ENCODE data around the gene PTGER2. TPM values are rescaled to one million over a fixed set of nuclear protein-coding genes. Genes with fewer than 3 reads are reported as not detected.

PTGER2 gene
- total RNA-seq, 2 donors from 2014 or later, result 6.2 to 9.6 TPM

- H3K27me3 Mint-ChIP-seq (ENCODE audit: low read depth), result peaks cover 28% of the 10 kb centered on the region
- no peaks in the 10 kb centered on the region for H3K9me3 Mint-ChIP-seq
- H3K4me1 Mint-ChIP-seq (ENCODE audit: low read depth), result peaks cover 72% of the 10 kb centered on the region
- peak overlapping the region; percentile 92 for H3K27ac Mint-ChIP-seq
- no peak for ATAC-seq (replicated peaks in 1 of 2)
- H3K36me3 Mint-ChIP-seq (ENCODE audit: insufficient read depth in 2 of 2), result no peaks in the 10 kb centered on the region
- H3K4me3 Mint-ChIP-seq, result peak overlapping the region; percentile 99 to 100
- DNase-seq, result no peak
Observed at GRCh38 chr14:52313462-52313861, 650 bp upstream of the PTGER2 start.

DNA sequence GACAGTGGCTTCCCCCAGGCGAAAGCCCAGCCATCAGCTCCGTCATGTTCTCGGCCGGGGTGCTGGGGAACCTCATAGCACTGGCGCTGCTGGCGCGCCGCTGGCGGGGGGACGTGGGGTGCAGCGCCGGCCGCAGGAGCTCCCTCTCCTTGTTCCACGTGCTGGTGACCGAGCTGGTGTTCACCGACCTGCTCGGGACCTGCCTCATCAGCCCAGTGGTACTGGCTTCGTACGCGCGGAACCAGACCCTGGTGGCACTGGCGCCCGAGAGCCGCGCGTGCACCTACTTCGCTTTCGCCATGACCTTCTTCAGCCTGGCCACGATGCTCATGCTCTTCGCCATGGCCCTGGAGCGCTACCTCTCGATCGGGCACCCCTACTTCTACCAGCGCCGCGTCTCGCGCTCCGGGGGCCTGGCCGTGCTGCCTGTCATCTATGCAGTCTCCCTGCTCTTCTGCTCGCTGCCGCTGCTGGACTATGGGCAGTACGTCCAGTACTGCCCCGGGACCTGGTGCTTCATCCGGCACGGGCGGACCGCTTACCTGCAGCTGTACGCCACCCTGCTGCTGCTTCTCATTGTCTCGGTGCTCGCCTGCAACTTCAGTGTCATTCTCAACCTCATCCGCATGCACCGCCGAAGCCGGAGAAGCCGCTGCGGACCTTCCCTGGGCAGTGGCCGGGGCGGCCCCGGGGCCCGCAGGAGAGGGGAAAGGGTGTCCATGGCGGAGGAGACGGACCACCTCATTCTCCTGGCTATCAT, 663 bp downstream of the PTGER2 start:
- H3K4me1 Mint-ChIP-seq (ENCODE audit: low read depth), result peaks cover 76% of the 10 kb centered on the region
- H3K36me3 Mint-ChIP-seq (ENCODE audit: insufficient read depth in 2 of 2), result no peaks in the 10 kb centered on the region
- H3K4me3 Mint-ChIP-seq, result peak overlapping the region; percentile 99 to 100
- H3K27me3 Mint-ChIP-seq (ENCODE audit: low read depth), result peaks cover 28% of the 10 kb centered on the region
- peak; percentile 49 to 53 for DNase-seq
- peak overlapping the region; percentile 81 for H3K27ac Mint-ChIP-seq
- no peaks in the 10 kb centered on the region for H3K9me3 Mint-ChIP-seq
- ATAC-seq (replicated peaks in 1 of 2), result peak; percentile 47 to 54

GRCh38 chr14:52315355-52315718, 1.2 kb downstream of the PTGER2 start:
- Mint-ChIP-seq H3K9me3 (no peaks in the 10 kb centered on the region), H3K27ac (peak overlapping the region; percentile 81), H3K27me3 (ENCODE audit: low read depth) (peaks cover 28% of the 10 kb centered on the region), H3K4me1 (ENCODE audit: low read depth) (peaks cover 82% of the 10 kb centered on the region), H3K4me3 (peak overlapping the region; percentile 99 to 100), H3K36me3 (ENCODE audit: insufficient read depth in 2 of 2) (peaks cover 0 to 1% of the 10 kb centered on the region in 2 donors)
- DNase-seq (peak in 1 of 2 donors; percentile 32), ATAC-seq (replicated peaks in 1 of 2) (peak; percentile 8 to 23)

DNA sequence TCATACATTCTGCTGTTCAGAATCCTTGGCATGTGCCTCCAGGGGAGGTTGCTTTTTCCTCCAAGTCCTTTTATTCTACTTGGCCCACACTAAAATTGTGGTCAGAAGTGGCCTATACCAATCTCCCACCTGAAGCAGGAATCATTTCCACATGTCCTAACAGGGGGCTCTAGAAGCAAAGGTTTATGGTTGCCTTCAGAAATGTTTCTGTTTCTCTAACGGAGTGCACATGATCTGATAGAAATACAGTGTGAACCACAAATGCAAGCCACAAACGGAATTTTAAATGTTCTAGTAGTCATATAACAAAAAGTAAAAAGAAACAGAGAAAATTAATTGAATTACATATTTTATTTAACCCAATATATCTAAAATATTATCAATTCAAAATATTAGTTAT, 4.0 kb downstream of the PTGER2 start:
- Mint-ChIP-seq H3K27me3 (ENCODE audit: low read depth) (peaks cover 28% of the 10 kb centered on the region), H3K9me3 (peaks cover 5% of the 10 kb centered on the region in 2 donors), H3K4me1 (ENCODE audit: low read depth) (peaks cover 61% of the 10 kb centered on the region), H3K4me3 (peak overlapping the region; percentile 37 to 99), H3K27ac (peak overlapping the region; percentile 56), H3K36me3 (ENCODE audit: insufficient read depth in 2 of 2) (peaks cover 6 to 20% of the 10 kb centered on the region in 2 donors)
- no peak for DNase-seq
- ATAC-seq (replicated peaks in 1 of 2), result no peak

GRCh38 chr14:52318826-52319645, 4.9 kb downstream of the PTGER2 start:
- DNase-seq (no peak), ATAC-seq (replicated peaks in 1 of 2) (no peak)
- Mint-ChIP-seq H3K9me3 (peaks cover 6 to 8% of the 10 kb centered on the region in 2 donors), H3K27ac (peak overlapping the region; percentile 15), H3K27me3 (ENCODE audit: low read depth) (peaks cover 23% of the 10 kb centered on the region), H3K4me1 (ENCODE audit: low read depth) (peaks cover 60% of the 10 kb centered on the region), H3K36me3 (ENCODE audit: insufficient read depth in 2 of 2) (peaks cover 10 to 29% of the 10 kb centered on the region in 2 donors), H3K4me3 (peak overlapping the region; percentile 50 to 74)

DNA sequence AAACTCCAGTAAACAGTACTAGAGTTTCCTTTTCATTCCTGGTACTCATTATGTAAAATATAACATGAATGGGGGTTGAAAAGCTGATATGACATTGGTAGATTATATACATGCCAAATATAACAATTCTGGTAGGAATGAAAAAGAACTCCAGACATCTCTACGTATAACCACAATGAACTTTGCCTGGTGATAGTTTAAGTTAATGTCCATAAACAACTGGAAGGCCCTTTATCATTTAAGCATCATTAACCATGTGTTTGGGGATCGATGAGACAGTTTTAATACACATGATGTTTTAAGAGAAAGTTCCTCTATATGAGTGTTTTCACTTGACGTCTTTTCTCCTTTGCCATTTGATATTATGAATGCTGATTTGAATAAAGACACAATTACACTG, 5.8 kb downstream of the PTGER2 start:
- H3K27me3 Mint-ChIP-seq (ENCODE audit: low read depth), result peaks cover 18% of the 10 kb centered on the region
- peak overlapping the region in 1 of 2 donors; percentile 74 for H3K4me3 Mint-ChIP-seq
- DNase-seq (no peak), ATAC-seq (replicated peaks in 1 of 2) (no peak)
- peaks cover 63% of the 10 kb centered on the region for H3K4me1 Mint-ChIP-seq (ENCODE audit: low read depth)
- H3K27ac Mint-ChIP-seq, result no peak overlapping the region
- peaks cover 6 to 8% of the 10 kb centered on the region in 2 donors for H3K9me3 Mint-ChIP-seq
- H3K36me3 Mint-ChIP-seq (ENCODE audit: insufficient read depth in 2 of 2), result peaks cover 10 to 32% of the 10 kb centered on the region in 2 donors

DNA sequence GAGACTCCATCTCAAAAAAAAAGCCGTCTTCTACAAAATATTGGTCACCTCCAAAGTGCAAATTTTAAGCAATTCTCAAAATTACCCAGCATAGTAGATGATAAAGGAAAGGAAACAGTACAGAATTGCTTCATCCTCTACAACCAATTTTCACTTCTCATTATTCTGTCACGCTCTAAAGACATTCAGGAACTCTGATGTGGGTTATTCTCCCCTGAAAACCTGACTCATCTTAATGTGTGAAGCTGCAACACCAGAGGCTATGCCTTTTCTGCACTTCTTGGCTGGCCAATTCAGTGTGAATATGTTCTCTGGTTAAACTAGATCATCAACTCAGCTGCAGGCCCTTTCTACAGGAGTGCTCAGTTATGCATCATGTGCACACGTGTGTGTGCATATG, 11.0 kb downstream of the PTGER2 start:
- H3K4me3 Mint-ChIP-seq, result peak overlapping the region; percentile 10 to 63
- peaks cover 65% of the 10 kb centered on the region for H3K4me1 Mint-ChIP-seq (ENCODE audit: low read depth)

DNA sequence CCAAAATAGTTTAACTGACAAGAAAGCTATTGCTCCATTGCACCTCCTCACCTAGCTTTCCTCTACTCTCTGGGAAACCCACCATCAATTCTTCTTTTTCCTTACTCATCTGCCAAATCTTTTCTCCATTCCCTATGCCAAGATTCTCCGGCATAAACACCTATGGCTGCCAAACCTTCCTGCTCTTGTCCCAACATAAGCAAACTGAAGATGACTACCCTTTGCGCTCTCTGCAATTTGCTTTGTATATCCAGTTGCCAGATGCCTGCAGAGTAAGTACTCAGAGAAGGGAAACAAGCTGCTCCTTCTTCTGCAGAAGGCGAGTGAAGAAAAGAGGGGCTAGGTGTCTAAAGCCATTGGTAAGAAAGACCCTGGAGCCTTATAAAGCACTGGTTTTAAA, 11.5 kb downstream of the PTGER2 start:
- ATAC-seq (replicated peaks in 1 of 2) (no peak), DNase-seq (no peak)
- H3K27me3 Mint-ChIP-seq (ENCODE audit: low read depth), result no peaks in the 10 kb centered on the region
- H3K9me3 Mint-ChIP-seq, result peaks cover 6 to 8% of the 10 kb centered on the region in 2 donors
- H3K36me3 Mint-ChIP-seq (ENCODE audit: insufficient read depth in 2 of 2), result peaks cover 10 to 31% of the 10 kb centered on the region in 2 donors
- H3K27ac Mint-ChIP-seq, result peak overlapping the region; percentile 5
- H3K4me3 Mint-ChIP-seq, result peak overlapping the region; percentile 10 to 63
- H3K4me1 Mint-ChIP-seq (ENCODE audit: low read depth), result peaks cover 68% of the 10 kb centered on the region

More for the DNA sequence above, 11.0 kb downstream of the PTGER2 start:
- DNase-seq (peak; percentile 54 to 58), ATAC-seq (replicated peaks in 1 of 2) (peak; percentile 82 to 84)
- peak overlapping the region; percentile 5 for H3K27ac Mint-ChIP-seq
- peaks cover 6 to 8% of the 10 kb centered on the region in 2 donors for H3K9me3 Mint-ChIP-seq
- H3K27me3 Mint-ChIP-seq (ENCODE audit: low read depth), result no peaks in the 10 kb centered on the region
- peaks cover 10 to 31% of the 10 kb centered on the region in 2 donors for H3K36me3 Mint-ChIP-seq (ENCODE audit: insufficient read depth in 2 of 2)

DNA sequence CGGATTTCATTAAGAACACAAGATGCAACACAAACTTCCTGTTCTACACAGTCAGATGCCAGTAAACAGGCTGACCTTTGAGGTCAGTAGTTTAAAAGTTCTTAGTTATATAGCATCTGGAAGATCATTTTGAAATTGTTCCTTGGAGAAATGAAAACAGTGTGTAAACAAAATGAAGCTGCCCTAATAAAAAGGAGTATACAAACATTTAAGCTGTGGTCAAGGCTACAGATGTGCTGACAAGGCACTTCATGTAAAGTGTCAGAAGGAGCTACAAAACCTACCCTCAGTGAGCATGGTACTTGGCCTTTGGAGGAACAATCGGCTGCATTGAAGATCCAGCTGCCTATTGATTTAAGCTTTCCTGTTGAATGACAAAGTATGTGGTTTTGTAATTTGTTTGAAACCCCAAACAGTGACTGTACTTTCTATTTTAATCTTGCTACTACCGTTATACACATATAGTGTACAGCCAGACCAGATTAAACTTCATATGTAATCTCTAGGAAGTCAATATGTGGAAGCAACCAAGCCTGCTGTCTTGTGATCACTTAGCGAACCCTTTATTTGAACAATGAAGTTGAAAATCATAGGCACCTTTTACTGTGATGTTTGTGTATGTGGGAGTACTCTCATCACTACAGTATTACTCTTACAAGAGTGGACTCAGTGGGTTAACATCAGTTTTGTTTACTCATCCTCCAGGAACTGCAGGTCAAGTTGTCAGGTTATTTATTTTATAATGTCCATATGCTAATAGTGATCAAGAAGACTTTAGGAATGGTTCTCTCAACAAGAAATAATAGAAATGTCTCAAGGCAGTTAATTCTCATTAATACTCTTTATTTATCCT, 13.5 kb downstream of the PTGER2 start:
- peak in 1 of 2 donors; percentile 25 for DNase-seq
- Mint-ChIP-seq H3K27ac (peak overlapping the region; percentile 82), H3K9me3 (peaks cover 2 to 3% of the 10 kb centered on the region in 2 donors), H3K4me3 (peak overlapping the region; percentile 60 to 71), H3K4me1 (ENCODE audit: low read depth) (peaks cover 68% of the 10 kb centered on the region), H3K27me3 (ENCODE audit: low read depth) (no peaks in the 10 kb centered on the region), H3K36me3 (ENCODE audit: insufficient read depth in 2 of 2) (peaks cover 5 to 16% of the 10 kb centered on the region in 2 donors)
- peak; percentile 72 to 73 for ATAC-seq (replicated peaks in 1 of 2)

DNA sequence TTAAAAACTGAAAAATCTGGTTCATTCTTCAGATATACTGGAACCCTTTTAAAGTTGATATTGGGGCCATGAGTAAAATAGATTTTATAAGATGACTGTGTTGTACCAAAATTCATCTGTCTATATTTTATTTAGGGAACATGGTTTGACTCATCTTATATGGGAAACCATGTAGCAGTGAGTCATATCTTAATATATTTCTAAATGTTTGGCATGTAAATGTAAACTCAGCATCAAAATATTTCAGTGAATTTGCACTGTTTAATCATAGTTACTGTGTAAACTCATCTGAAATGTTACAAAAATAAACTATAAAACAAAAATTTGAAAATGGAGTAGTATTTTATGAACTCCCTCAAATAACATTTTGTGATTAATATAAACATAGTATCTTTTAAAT, 14.2 kb downstream of the PTGER2 start:
- Mint-ChIP-seq H3K4me3 (peak overlapping the region in 1 of 2 donors; percentile 71), H3K36me3 (ENCODE audit: insufficient read depth in 2 of 2) (peaks cover 2 to 10% of the 10 kb centered on the region in 2 donors), H3K4me1 (ENCODE audit: low read depth) (peaks cover 70% of the 10 kb centered on the region), H3K27ac (peak overlapping the region; percentile 82), H3K9me3 (peaks cover 2 to 3% of the 10 kb centered on the region in 2 donors), H3K27me3 (ENCODE audit: low read depth) (peaks cover 3% of the 10 kb centered on the region)
- ATAC-seq (replicated peaks in 1 of 2), result no peak
- no peak for DNase-seq

DNA sequence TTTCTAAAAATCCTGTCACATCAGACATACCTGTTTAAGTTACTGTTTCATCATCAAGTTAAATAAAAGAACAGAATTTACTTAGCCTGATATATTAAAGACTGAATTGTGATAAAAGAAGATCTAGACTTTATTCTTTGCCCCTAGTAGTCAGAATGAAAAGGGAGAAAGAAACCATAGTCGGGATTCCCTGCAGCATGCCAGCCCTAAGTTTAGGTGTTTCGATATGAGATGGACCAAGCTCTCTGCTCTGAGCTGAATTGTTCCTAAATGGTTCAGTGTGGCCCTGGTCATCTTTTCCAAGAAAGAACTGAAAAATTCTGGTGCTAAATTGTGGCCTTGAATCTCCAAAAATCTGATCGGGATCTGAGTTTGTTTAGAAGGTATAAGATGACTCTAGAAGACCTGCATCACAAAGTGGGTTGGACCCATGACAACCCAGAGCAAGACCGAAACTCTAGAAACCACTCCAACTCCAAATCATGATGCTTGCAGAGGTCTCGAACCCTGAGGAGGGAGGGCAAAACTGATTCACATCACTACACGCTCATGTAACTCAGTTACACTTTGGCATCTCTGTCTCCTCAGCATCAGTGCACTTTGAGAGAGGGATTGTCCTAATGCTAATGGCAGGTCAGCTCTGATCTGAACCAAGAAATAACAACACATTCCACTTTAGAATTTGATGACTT, 15.7 kb downstream of the PTGER2 start:
- Mint-ChIP-seq H3K9me3 (no peaks in the 10 kb centered on the region), H3K4me1 (ENCODE audit: low read depth) (peaks cover 62% of the 10 kb centered on the region), H3K4me3 (peak overlapping the region; percentile 24 to 77), H3K27me3 (ENCODE audit: low read depth) (peaks cover 8% of the 10 kb centered on the region), H3K27ac (peak overlapping the region; percentile 58), H3K36me3 (ENCODE audit: insufficient read depth in 2 of 2) (no peaks in the 10 kb centered on the region)
- ATAC-seq (replicated peaks in 1 of 2) (peak; percentile 50 to 53), DNase-seq (peak; percentile 46 to 52)

GRCh38 chr14:52332269-52332668, 18.2 kb downstream of the PTGER2 start:
- no peak overlapping the region for H3K4me3 Mint-ChIP-seq
- H3K27me3 Mint-ChIP-seq (ENCODE audit: low read depth), result peaks cover 8% of the 10 kb centered on the region
- no peaks in the 10 kb centered on the region for H3K9me3 Mint-ChIP-seq
- DNase-seq (no peak), ATAC-seq (replicated peaks in 1 of 2) (no peak)
- no peak overlapping the region for H3K27ac Mint-ChIP-seq
- no peaks in the 10 kb centered on the region for H3K36me3 Mint-ChIP-seq (ENCODE audit: insufficient read depth in 2 of 2)
- peaks cover 50% of the 10 kb centered on the region for H3K4me1 Mint-ChIP-seq (ENCODE audit: low read depth)

Measured in activated T-cell treated with anti-CD3 and anti-CD28 coated beads, Interleukin-2, amount 50 U/mL, for 72 hours (primary cell).